Esophagus muscularis mucosa (tissue), 4 donors: ENCODE results near the gene FTSJ1.

Experiments
- EP300 ChIP-seq: sonication (generic); formaldehyde crosslinking; IDR thresholded peaks from one replicate; pipeline ENCODE4 v1.6.1; 2017; ENCODE audit warnings: antibody characterized with exemption
- POLR2A ChIP-seq: fragments of 450-650 bp; IDR thresholded peaks from one replicate; pipeline ENCODE4 v1.6.1; 2017; ENCODE audit warnings: antibody characterized with exemption, moderate library complexity, mild to moderate bottlenecking, low read depth
- POLR2AphosphoS5 ChIP-seq, 2 donors: sonication (generic); formaldehyde crosslinking; IDR thresholded peaks; one replicate each; pipeline ENCODE4 v1.6.1; 2017; ENCODE audit warnings: antibody characterized with exemption in 2 of 2
- TF ChIP-seq, protein P1 (sequence below), 3 experiments: fragments of 200-600 bp in 2 of 3; fragments of 450-650 bp in 1 of 3; sonication (generic) in 2 of 3; IDR thresholded peaks; one replicate each; pipeline ENCODE4 v1.5.1; 2017 to 2019; ENCODE audit warnings: antibody characterized with exemption in 3 of 3, mild to moderate bottlenecking in 2 of 3, moderate library complexity in 1 of 3

DNA sequence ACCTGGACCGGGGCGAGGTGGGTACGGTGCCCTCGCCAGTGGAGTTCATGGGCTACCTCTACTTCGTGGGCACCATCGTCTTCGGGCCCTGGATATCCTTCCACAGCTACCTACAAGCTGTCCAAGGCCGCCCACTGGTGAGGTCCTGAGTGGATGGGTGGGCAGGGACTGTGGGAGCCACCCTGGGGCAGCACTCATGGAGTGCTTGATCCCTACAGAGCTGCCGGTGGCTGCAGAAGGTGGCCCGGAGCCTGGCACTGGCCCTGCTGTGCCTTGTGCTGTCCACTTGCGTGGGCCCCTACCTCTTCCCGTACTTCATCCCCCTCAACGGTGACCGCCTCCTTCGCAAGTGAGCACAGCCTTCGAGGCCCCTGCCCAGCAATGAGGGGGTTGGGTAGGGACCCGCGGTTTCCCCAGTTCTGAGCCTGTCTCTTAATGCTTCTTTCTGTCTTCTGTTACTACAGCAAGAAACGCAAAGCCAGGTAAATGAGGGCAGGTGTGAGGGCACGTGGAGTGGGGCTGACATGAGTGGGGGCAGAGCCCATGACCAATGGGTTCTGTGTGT, 36.5 kb downstream of the FTSJ1 start:
- TF ChIP-seq, protein P1, sequence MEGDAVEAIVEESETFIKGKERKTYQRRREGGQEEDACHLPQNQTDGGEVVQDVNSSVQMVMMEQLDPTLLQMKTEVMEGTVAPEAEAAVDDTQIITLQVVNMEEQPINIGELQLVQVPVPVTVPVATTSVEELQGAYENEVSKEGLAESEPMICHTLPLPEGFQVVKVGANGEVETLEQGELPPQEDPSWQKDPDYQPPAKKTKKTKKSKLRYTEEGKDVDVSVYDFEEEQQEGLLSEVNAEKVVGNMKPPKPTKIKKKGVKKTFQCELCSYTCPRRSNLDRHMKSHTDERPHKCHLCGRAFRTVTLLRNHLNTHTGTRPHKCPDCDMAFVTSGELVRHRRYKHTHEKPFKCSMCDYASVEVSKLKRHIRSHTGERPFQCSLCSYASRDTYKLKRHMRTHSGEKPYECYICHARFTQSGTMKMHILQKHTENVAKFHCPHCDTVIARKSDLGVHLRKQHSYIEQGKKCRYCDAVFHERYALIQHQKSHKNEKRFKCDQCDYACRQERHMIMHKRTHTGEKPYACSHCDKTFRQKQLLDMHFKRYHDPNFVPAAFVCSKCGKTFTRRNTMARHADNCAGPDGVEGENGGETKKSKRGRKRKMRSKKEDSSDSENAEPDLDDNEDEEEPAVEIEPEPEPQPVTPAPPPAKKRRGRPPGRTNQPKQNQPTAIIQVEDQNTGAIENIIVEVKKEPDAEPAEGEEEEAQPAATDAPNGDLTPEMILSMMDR (IDR thresholded peaks at IDR 0.05): no peak
- TF ChIP-seq POLR2AphosphoS5 (IDR thresholded peaks at IDR 0.05) (no peak), EP300 (no peak), POLR2A (no peak)
